Progenitor cell of endocrine pancreas (in vitro differentiated cells): ENCODE measurements around the gene HBB. TPM values are rescaled to one million over a fixed set of nuclear protein-coding genes. Genes with fewer than 3 reads are reported as not detected.

ENCODE experiments used
- DNase-seq: peaks from one replicate; pipeline ENCODE4 v3.0.0; 2021; ENCODE audit warnings: low spot score; ENCODE audit not compliant: unreplicated experiment
- H3K27ac Mint-ChIP-seq: 2 replicates; pipeline ENCODE4 v1.8.0; 2021; ENCODE audit warnings: mild to moderate bottlenecking, moderate library complexity, mixed read lengths
- H3K27me3 Mint-ChIP-seq: 2 replicates; pipeline ENCODE4 v1.8.0; 2021; ENCODE audit warnings: mixed read lengths
- H3K36me3 Mint-ChIP-seq: 2 replicates; pipeline ENCODE4 v1.8.0; 2022; ENCODE audit warnings: mixed read lengths; ENCODE audit not compliant: insufficient read depth
- H3K4me1 Mint-ChIP-seq: 2 replicates; pipeline ENCODE4 v1.8.0; 2021; ENCODE audit warnings: low read depth, mixed read lengths
- H3K4me3 Mint-ChIP-seq: 2 replicates; pipeline ENCODE4 v1.8.0; 2021; ENCODE audit warnings: low read depth, mild to moderate bottlenecking, moderate library complexity, mixed read lengths
- H3K9me3 Mint-ChIP-seq: 2 replicates; pipeline ENCODE4 v1.8.0; 2021; ENCODE audit warnings: low read depth, mixed read lengths
- CTCF ChIP-seq: fragments of 200-600 bp; sonication (generic); IDR thresholded peaks from one replicate; pipeline ENCODE4 v1.5.0; 2021; ENCODE audit warnings: antibody characterized with exemption, mild to moderate bottlenecking; ENCODE audit not compliant: unreplicated experiment
- total RNA-seq: library from RNA; stranded (reverse); gene quantifications from 2 replicates; pipeline ENCODE4 v1.2.1, GENCODE V29; 2021

The HBB gene
- total RNA-seq, 1 donor from 2014 or later, result not detected

DNA sequence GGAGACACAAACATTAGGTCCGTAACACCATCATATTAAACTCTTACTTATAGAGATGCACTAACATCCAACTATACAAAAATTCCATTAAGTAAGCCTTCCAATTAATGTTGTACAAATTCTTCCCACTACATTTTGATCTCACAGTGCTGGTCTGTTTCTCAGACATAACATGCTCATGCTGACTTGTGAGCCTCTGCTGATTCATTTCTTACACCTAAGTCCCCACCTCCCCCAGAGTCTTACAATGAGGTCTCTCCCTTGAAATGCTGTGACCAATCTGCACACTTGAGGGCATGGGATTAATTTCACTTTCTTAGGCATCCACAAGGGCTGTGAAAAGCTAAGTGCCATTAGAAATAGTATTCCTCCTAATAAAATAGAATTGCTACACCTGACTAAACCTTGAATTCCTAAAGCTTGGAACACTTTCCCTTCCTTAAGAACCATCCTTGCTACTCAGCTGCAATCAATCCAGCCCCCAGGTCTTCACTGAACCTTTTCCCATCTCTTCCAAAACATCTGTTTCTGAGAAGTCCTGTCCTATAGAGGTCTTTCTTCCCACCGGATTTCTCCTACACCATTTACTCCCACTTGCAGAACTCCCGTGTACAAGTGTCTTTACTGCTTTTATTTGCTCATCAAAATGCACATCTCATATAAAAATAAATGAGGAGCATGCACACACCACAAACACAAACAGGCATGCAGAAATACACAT, 20.8 kb upstream of the HBB start:
- Mint-ChIP-seq H3K27ac (no peak overlapping the region), H3K27me3 (peaks cover 16% of the 10 kb centered on the region), H3K9me3 (no peaks in the 10 kb centered on the region), H3K36me3 (no peaks in the 10 kb centered on the region), H3K4me1 (no peaks in the 10 kb centered on the region), H3K4me3 (no peak overlapping the region)
- TF ChIP-seq CTCF, result no peak
- DNase-seq, result no peak

DNA sequence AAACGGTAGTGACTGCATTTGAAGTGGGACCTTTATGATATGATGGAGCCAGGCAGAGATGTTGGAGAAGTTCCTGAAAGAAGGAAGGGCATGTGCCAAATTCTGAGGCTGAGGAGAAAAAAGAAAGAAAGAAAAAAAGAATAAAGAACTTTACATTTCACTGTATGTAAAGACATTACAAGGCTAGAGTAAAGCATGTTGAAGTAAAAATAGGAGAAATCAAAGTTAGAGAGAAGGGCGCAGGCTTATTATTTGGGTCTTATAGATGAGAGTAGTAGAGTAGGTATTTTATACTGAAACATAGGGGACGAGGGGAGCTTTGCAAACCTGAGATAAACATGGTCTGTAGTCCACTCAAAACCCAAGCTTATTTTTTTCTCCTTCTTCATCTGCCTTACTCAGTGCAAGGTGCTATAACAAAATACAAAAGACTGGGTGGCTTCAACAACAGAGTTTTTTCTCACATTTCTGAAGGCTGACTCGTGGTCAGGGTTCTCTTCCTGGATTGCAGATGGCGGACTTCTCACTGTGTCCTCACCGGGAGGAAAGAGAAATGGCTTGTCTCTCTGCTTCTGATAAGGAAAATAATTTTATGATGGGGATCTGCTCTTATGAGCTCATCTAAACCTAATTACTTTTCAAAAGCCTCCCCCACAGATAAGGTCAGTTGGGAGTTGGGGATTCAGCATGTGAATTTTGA, 20.1 kb upstream of the HBB start:
- Mint-ChIP-seq H3K4me3 (no peak overlapping the region), H3K4me1 (no peaks in the 10 kb centered on the region), H3K27ac (no peak overlapping the region), H3K27me3 (peaks cover 12% of the 10 kb centered on the region), H3K36me3 (no peaks in the 10 kb centered on the region), H3K9me3 (no peaks in the 10 kb centered on the region)
- no peak for TF ChIP-seq CTCF
- DNase-seq, result no peak

- Mint-ChIP-seq H3K36me3 (no peaks in the 10 kb centered on the region), H3K4me3 (no peak overlapping the region), H3K9me3 (no peaks in the 10 kb centered on the region), H3K27ac (no peak overlapping the region), H3K27me3 (peaks cover 12% of the 10 kb centered on the region), H3K4me1 (no peaks in the 10 kb centered on the region)
- no peak for DNase-seq
- TF ChIP-seq CTCF, result no peak
Measured at GRCh38 chr11:5245155-5245554, 18.3 kb upstream of the HBB start.

DNA sequence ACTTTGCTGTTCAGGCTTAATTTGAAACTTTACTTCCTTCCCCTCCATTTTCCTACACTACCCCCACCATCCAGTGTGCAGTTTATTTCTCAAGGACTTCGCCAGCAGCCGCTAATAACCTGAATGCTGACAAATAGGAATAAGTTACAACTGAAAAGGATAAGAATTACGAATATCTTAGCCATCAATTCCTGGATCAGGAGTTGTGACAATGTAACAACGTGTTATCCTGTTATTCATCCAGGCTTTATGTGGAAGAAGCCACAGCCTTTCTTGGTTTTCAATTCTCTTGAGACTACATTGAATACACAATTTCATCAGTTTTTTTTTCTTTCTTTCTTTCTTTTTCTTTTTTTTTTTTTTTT, 16.9 kb upstream of the HBB start:
- no peaks in the 10 kb centered on the region for H3K36me3 Mint-ChIP-seq
- H3K4me3 Mint-ChIP-seq, result no peak overlapping the region
- DNase-seq, result no peak
- no peak for TF ChIP-seq CTCF
- H3K27me3 Mint-ChIP-seq, result peaks cover 10% of the 10 kb centered on the region
- H3K27ac Mint-ChIP-seq, result no peak overlapping the region
- H3K4me1 Mint-ChIP-seq, result no peaks in the 10 kb centered on the region
- no peaks in the 10 kb centered on the region for H3K9me3 Mint-ChIP-seq

GRCh38 chr11:5242933-5243815, 16.3 kb upstream of the HBB start:
- no peaks in the 10 kb centered on the region for H3K4me1 Mint-ChIP-seq
- no peak for TF ChIP-seq CTCF
- no peaks in the 10 kb centered on the region for H3K9me3 Mint-ChIP-seq

More at GRCh38 chr11:5242933-5243815, 16.3 kb upstream of the HBB start:
- Mint-ChIP-seq H3K4me3 (no peak overlapping the region), H3K27ac (no peak overlapping the region), H3K27me3 (peaks cover 10% of the 10 kb centered on the region), H3K36me3 (no peaks in the 10 kb centered on the region)
- no peak for DNase-seq
